DLD1 (cell line): Measurements from ENCODE around the gene EIF4G3.
"Not testable (repeated sequence)": the region's sequence is repeated elsewhere in the genome, so short reads cannot be mapped to it uniquely, and the experiment has no call there.

Source experiments
- in situ Hi-C: cut with HindIII; loops from 2 replicates; pipeline ENCODE4 v1.10.0; 2017; ENCODE audit warnings: low sequenced_read_pairs

Gene EIF4G3

GRCh38 chr1:20887246-20887645 is 289.5 kb downstream of the EIF4G3 start:
- in situ Hi-C loops: no loop called here

GRCh38 chr1:20885121-20885520 is 291.6 kb downstream of the EIF4G3 start:
- in situ Hi-C loops: no loop called here

- in situ Hi-C loops: no loop called here
Observed at GRCh38 chr1:20884513-20884912, 292.2 kb downstream of the EIF4G3 start.

GRCh38 chr1:20883766-20884165 is 292.9 kb downstream of the EIF4G3 start:
- in situ Hi-C loops: no loop called here

- in situ Hi-C loops: no loop called here
Observed at GRCh38 chr1:20882837-20883236, 293.9 kb downstream of the EIF4G3 start.

GRCh38 chr1:20878799-20879198 is 297.9 kb downstream of the EIF4G3 start:
- in situ Hi-C loops: no loop called here

GRCh38 chr1:20875198-20875973 is 301.3 kb downstream of the EIF4G3 start:
- in situ Hi-C loops: no loop called here

- in situ Hi-C loops: no loop called here
Observed at GRCh38 chr1:20873311-20873710, 303.4 kb downstream of the EIF4G3 start.

- in situ Hi-C loops: no loop called here
Observed at GRCh38 chr1:20871419-20871818, 305.3 kb downstream of the EIF4G3 start.

GRCh38 chr1:20870718-20871117 is 306.0 kb downstream of the EIF4G3 start:
- in situ Hi-C loops: no loop called here

- in situ Hi-C loops: no loop called here
Observed at GRCh38 chr1:20868263-20868662, 308.4 kb downstream of the EIF4G3 start.

GRCh38 chr1:20867847-20868246 is 308.9 kb downstream of the EIF4G3 start:
- in situ Hi-C loops: no loop called here

GRCh38 chr1:20867062-20867461 is 309.6 kb downstream of the EIF4G3 start:
- in situ Hi-C loops: no loop called here

- in situ Hi-C loops: no loop called here
Observed at GRCh38 chr1:20865001-20865400, 311.7 kb downstream of the EIF4G3 start.

GRCh38 chr1:20854529-20854928 is 322.2 kb downstream of the EIF4G3 start:
- in situ Hi-C loops: no loop called here

GRCh38 chr1:20851791-20852190 is 324.9 kb downstream of the EIF4G3 start:
- in situ Hi-C loops: not testable (repeated sequence)

- in situ Hi-C loops: no loop called here
Observed at GRCh38 chr1:20850021-20850420, 326.7 kb downstream of the EIF4G3 start.

- in situ Hi-C loops: no loop called here
Observed at GRCh38 chr1:20849100-20849499, 327.6 kb downstream of the EIF4G3 start.

- in situ Hi-C loops: no loop called here
Observed at GRCh38 chr1:20848162-20848561, 328.5 kb downstream of the EIF4G3 start.

GRCh38 chr1:20847611-20848080 is 329.1 kb downstream of the EIF4G3 start:
- in situ Hi-C loops: no loop called here

GRCh38 chr1:20846461-20847374 is 330.0 kb downstream of the EIF4G3 start:
- in situ Hi-C loops: no loop called here

GRCh38 chr1:20840731-20841130 is 336.0 kb downstream of the EIF4G3 start:
- in situ Hi-C loops: no loop called here
